ENCODE results near the gene GLDN.

- no peak for TF ChIP-seq RAD21 (IDR thresholded peaks at IDR 0.05 in 1 of 2, conservative IDR thresholded peaks at IDR 0.05 in 1 of 2; ENCODE audit: low read depth in 2 of 2, low read length in 2 of 2)
- no peak for TF ChIP-seq GABPA (IDR thresholded peaks at IDR 0.05; ENCODE audit: borderline replicate concordance, insufficient read depth, low read length)
- TF ChIP-seq CTCF (IDR thresholded peaks at IDR 0.05; ENCODE audit: control extremely low read depth in 1 of 3, insufficient read depth in 1 of 3, low read depth in 1 of 3, low read length in 3 of 3), result no peak
- no peak for TF ChIP-seq SP1 (IDR thresholded peaks at IDR 0.05; ENCODE audit: low read depth, low read length)
Observed at GRCh38 chr15:51313644-51314280, 27.7 kb upstream of the GLDN start.
